SK-N-MC (cell line): ENCODE data around the gene PPEF2.

ENCODE experiments used
- EZH2 ChIP-seq: fragments of 200-600 bp; sonication (generic); IDR thresholded peaks from one replicate; pipeline ENCODE4 v1.6.1; 2017; ENCODE audit warnings: antibody characterized with exemption
- FOXP2 ChIP-seq: optimal IDR thresholded peaks from 2 replicates; pipeline ENCODE3; 2011; ENCODE audit warnings: mild to moderate bottlenecking, moderate library complexity; ENCODE audit not compliant: insufficient read depth; ENCODE audit errors: extremely low read length, control extremely low read depth
- POLR2AphosphoS5 ChIP-seq: IDR thresholded peaks from 2 replicates; pipeline ENCODE4 v1.6.1; 2012; ENCODE audit warnings: mild to moderate bottlenecking, low read depth, low read length, borderline replicate concordance

- TF ChIP-seq FOXP2 (no peak), EZH2 (no peak), POLR2AphosphoS5 (no peak)
Observed at GRCh38 chr4:75940692-75941253, 38.5 kb upstream of the PPEF2 start, which contains the start of gene NAAA.
